ENCODE data around the gene MAGEA6. TPM values are rescaled to one million over a fixed set of nuclear protein-coding genes. Genes with fewer than 3 reads are reported as not detected.
"Not testable (repeated sequence)": the region's sequence is repeated elsewhere in the genome, so short reads cannot be mapped to it uniquely, and the experiment has no call there.

Gene MAGEA6
- not detected for total RNA-seq
- long read RNA-seq = 0 reads

- intact Hi-C loops (cut with micrococcal nuclease); DNase-seq; ATAC-seq: not testable (repeated sequence)
Observed at GRCh38 chrX:152769549-152770289, at the start of gene MAGEA6. MAGEA6 (minus strand) TSS chrX:152769689; CDS start chrX:152767650, 2,039 bp downstream.

- DNase-seq (no peak), ATAC-seq (no peak)
- intact Hi-C loops (cut with micrococcal nuclease) = no loop called here
Observed at GRCh38 chrX:152819266-152819665, 49.8 kb upstream of the MAGEA6 start.

GRCh38 chrX:152818356-152818755, 48.9 kb upstream of the MAGEA6 start:
- intact Hi-C loops (cut with micrococcal nuclease) = no loop called here
- ATAC-seq = no peak
- no peak for DNase-seq

GRCh38 chrX:152817078-152817764, 47.7 kb upstream of the MAGEA6 start:
- no peak for DNase-seq
- ATAC-seq = no peak
- intact Hi-C loops (cut with micrococcal nuclease) = no loop called here

- no peak for DNase-seq
- ATAC-seq = no peak
- intact Hi-C loops (cut with micrococcal nuclease) = no loop called here
Observed at GRCh38 chrX:152814048-152814447, 44.6 kb upstream of the MAGEA6 start.

- intact Hi-C loops (cut with micrococcal nuclease) = no loop called here
- DNase-seq (no peak), ATAC-seq (no peak)
Observed at GRCh38 chrX:152813206-152813605, 43.7 kb upstream of the MAGEA6 start.

- no peak for DNase-seq
- intact Hi-C loops (cut with micrococcal nuclease) = no loop called here
- no peak for ATAC-seq
Observed at GRCh38 chrX:152810403-152810802, 40.9 kb upstream of the MAGEA6 start.

- ATAC-seq = no peak
- DNase-seq = no peak
- intact Hi-C loops (cut with micrococcal nuclease) = no loop called here
Observed at GRCh38 chrX:152806035-152806434, 36.5 kb upstream of the MAGEA6 start.

GRCh38 chrX:152798945-152799344, 29.5 kb upstream of the MAGEA6 start:
- intact Hi-C loops (cut with micrococcal nuclease) = no loop called here
- ATAC-seq (no peak), DNase-seq (no peak)

- ATAC-seq; intact Hi-C loops (cut with micrococcal nuclease); DNase-seq: not testable (repeated sequence)
Observed at GRCh38 chrX:152787062-152787461, 17.6 kb upstream of the MAGEA6 start.

GRCh38 chrX:152766562-152766961, 2.9 kb downstream of the MAGEA6 start:
- DNase-seq; intact Hi-C loops (cut with micrococcal nuclease); ATAC-seq: not testable (repeated sequence)

GRCh38 chrX:152761582-152761981, 7.9 kb downstream of the MAGEA6 start:
- ATAC-seq; intact Hi-C loops (cut with micrococcal nuclease); DNase-seq: not testable (repeated sequence)

GRCh38 chrX:152759544-152759943, 9.9 kb downstream of the MAGEA6 start:
- intact Hi-C loops (cut with micrococcal nuclease); DNase-seq; ATAC-seq: not testable (repeated sequence)

- intact Hi-C loops (cut with micrococcal nuclease); ATAC-seq; DNase-seq: not testable (repeated sequence)
Observed at GRCh38 chrX:152758918-152759317, 10.6 kb downstream of the MAGEA6 start, which contains the start of gene CSAG3. CSAG3 (plus strand) TSS chrX:152759218.

GRCh38 chrX:152754871-152755270, 14.6 kb downstream of the MAGEA6 start:
- intact Hi-C loops (cut with micrococcal nuclease); DNase-seq; ATAC-seq: not testable (repeated sequence)

- ATAC-seq; intact Hi-C loops (cut with micrococcal nuclease); DNase-seq: not testable (repeated sequence)
Observed at GRCh38 chrX:152753686-152754650, 15.5 kb downstream of the MAGEA6 start, which contains the start of gene MAGEA2. MAGEA2 (minus strand) TSS chrX:152753842; CDS start chrX:152751363, 2,479 bp downstream.

GRCh38 chrX:152738560-152738959, 30.9 kb downstream of the MAGEA6 start:
- DNase-seq = no peak
- intact Hi-C loops (cut with micrococcal nuclease) = no loop called here

GRCh38 chrX:152736528-152736927, 33.0 kb downstream of the MAGEA6 start:
- intact Hi-C loops (cut with micrococcal nuclease); ATAC-seq; DNase-seq: not testable (repeated sequence)

More at GRCh38 chrX:152738560-152738959, 30.9 kb downstream of the MAGEA6 start:
- no peak for ATAC-seq

All from left ventricle myocardium superior (tissue), 1 donor.